ENCODE results near the gene EFCAB9.
"Not testable (repeated sequence)": the region's sequence is repeated elsewhere in the genome, so short reads cannot be mapped to it uniquely, and the experiment has no call there.

EFCAB9 gene

GRCh38 chr5:172193872-172194271, at the start of gene EFCAB9:
EFCAB9 (plus strand) TSS chr5:172194172; CDS start chr5:172194173, 1 bp downstream.
- DNase-seq: no peak

- DNase-seq: no peak
These were observed 49.6 kb upstream of the EFCAB9 start for GRCh38 chr5:172144291-172144815.

GRCh38 chr5:172144931-172145869, 48.8 kb upstream of the EFCAB9 start:
- no peak for DNase-seq

- no peak for DNase-seq
These were observed 47.9 kb upstream of the EFCAB9 start for GRCh38 chr5:172145870-172146747.

DNA sequence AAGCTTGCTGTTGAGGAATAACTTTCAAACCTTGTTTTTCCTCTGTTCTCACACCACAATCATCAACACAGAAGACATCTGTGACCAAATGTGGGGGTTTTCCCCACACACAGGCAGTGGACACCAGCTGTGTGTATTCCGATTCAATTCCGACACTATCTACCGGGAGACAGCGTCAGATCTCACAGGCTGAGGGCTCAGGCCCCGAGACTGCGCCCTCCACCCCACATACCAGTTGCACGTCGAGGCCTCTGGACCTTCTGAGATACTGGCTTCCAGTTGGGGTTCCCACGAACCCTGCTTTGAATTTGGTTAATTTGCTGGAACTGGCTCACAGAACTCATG, 47.3 kb upstream of the EFCAB9 start:
- DNase-seq: no peak

DNA sequence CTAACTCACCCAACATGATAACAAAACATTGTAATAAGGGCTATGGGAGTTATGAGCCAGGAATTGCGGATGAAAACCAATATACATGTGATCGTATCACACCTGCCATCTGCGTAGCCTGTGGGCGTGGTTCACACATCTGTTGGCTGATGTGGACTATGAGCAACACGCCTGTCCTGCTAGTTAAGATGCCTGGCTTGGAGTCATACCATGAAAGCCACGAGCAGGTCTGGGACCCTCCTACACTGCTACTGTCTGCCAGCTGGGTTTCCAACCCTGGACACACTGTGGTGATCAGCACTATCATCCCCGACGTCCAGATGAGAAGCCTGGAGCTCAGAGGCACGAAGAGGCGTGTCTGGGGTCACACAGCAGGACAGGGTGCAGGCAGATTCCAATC, 46.1 kb upstream of the EFCAB9 start:
- no peak for DNase-seq

DNA sequence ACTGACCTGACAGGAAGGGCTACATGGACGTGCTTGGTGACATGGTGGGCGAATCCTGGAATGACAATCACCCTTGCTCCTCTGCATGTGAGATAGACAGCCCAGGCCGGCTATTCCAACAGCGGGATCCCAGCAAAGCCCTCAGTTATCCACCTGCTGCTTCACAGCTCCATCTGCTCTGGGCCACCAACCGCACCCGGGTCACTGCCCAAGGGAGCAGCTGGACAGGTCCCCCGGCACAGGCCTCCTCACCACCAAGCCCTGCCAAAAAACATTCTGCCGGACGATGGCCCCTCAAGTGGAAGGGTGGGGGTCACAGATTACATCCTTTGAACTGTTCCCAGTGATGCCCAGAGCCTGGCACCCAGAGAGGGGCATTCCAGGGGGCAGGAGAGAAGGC, 45.6 kb upstream of the EFCAB9 start:
- DNase-seq: no peak

- no peak for DNase-seq
These were observed 44.9 kb upstream of the EFCAB9 start for GRCh38 chr5:172149073-172149472.

GRCh38 chr5:172149481-172149880, 44.5 kb upstream of the EFCAB9 start:
- DNase-seq: not testable (repeated sequence)

GRCh38 chr5:172150514-172151425, 43.2 kb upstream of the EFCAB9 start:
- DNase-seq: no peak

DNA sequence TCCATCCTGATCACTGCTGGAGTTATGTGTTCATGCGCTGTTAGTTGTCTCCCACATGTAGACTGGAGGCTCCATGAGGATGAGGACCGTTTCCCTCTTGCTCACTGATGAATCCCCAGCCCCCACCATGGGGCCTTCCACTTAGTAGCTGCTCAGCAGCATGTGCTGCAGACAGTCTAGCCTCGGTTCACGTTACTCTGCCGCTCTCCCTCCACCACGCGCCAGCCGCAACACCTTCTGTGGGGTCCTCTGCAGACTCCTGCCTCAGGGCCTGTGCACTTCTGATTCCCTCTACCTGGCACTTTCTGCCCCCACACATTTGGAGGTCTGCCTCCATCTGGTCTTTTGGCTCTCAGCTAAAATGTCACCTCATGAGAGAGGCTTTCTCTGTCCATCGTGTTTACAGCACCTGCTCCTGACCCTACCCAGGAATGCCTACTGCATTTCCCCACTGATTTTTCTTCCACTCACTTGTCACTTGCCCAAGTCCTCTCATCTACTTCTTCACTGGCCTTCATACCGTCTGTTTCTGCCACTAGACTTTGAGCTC, 42.2 kb upstream of the EFCAB9 start:
- no peak for DNase-seq

GRCh38 chr5:172153695-172154094, 40.3 kb upstream of the EFCAB9 start:
- no peak for DNase-seq

GRCh38 chr5:172155101-172155500, 38.9 kb upstream of the EFCAB9 start:
- DNase-seq: not testable (repeated sequence)

- DNase-seq: no peak
These were observed 37.4 kb upstream of the EFCAB9 start for GRCh38 chr5:172156541-172156994.

- no peak for DNase-seq
These were observed 35.0 kb upstream of the EFCAB9 start for GRCh38 chr5:172159016-172159415.

DNA sequence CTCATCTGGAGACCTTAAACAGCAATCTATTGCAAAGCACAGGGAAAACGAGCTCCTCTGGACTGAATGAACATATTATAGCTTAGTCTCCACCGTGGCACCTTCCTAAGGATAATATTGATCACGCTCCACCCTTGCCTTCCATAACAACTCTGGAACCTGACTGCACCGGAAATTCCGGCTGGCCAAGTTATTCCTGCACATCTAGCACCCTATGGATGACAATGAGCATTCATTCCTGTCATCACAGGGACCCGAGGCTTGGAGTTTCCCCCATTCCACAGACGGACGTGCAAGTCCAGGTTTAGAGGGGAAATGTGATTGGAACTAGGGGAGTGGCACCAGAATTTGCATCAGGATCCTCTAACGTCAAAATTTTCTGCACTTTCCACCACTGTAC, 33.5 kb upstream of the EFCAB9 start:
- no peak for DNase-seq

- DNase-seq: no peak
These were observed 31.5 kb upstream of the EFCAB9 start for GRCh38 chr5:172162323-172162986.

DNA sequence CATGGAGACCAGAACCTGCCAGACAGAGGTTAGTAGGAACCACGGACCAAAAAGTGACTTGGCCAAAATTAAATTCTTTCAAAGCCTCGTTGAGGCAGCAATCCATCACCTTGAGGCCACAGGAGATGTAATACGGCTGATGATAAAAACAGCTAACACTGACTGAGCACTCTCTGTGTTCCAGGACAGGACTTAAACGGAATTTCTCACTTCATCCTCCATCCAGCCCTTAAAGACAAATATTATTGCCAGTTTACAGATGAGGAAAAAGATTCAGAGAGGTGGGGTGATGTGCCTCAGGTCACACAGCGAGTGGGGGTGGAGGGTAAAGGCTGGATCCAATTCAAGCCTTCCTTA, 31.0 kb upstream of the EFCAB9 start:
- DNase-seq: no peak

DNA sequence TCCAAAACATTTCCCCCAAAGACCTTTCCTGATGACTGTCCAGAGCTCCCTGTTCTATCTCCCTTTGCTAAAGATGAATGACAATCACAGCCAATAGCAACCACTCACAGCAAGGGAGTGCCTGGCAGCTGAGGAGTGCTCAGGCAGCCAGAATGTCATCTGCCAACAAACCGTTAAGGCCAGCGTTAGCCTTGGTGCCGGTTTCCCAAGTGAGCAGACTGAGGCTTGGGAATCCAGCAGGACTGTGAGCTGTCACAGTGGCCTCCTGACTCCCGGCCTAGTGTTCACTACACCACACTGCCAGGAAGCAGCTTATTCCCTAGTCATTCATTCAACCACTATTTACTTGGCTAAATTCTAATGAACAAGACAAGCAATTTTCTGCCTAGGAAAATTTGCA, 30.6 kb upstream of the EFCAB9 start:
- DNase-seq: no peak

GRCh38 chr5:172164769-172165212, 29.2 kb upstream of the EFCAB9 start:
- no peak for DNase-seq

GRCh38 chr5:172165465-172165864, 28.5 kb upstream of the EFCAB9 start:
- DNase-seq: no peak
